ENCODE data around the gene GLDC. TPM values are rescaled to one million over a fixed set of nuclear protein-coding genes. Genes with fewer than 3 reads are reported as not detected.

GLDC gene
- total RNA-seq, 4 donors from 2014 or later = 0.17 to 2.5 TPM; not detected in 2

DNA sequence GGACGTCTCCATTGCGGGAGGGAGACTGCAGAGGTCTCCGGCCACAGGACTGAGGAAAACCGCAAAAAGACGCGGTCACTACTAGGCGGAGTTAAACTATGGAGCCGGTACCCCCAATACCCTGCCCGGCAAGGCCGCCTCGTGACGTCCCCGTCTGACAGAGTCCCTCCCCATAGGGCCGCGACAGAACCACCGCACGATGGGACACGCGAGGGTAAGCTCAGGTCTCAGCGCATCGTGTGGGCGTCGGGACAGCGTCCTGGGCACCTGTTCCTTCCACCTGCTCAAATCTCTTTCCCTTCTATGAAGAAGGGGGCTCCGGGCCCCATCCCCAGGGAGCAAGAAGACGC is 35.2 kb upstream of the GLDC start:
- WGBS = under 1% methylated on average over 20 of the region's 26 CpGs
- Histone ChIP-seq H3K9me3 (no peaks in the 10 kb centered on the region), H3K4me1 (peaks cover 4 to 21% (median 18%) of the 10 kb centered on the region in 4 donors), H3K27me3 (no peaks in the 10 kb centered on the region), H3K36me3 (no peaks in the 10 kb centered on the region), H3K27ac (replicated peaks in 1 of 4) (peak overlapping the region; percentile 93 to 98 (median 96)), H3K4me3 (peak overlapping the region; percentile 73 to 83 (median 75))
- DNase-seq (ENCODE audit: extremely low spot score) = peak; percentile 92
- intact Hi-C loops (cut with DNase I) = loop anchor here (2.0 kb wide), 1 partner anchor 76 kb away; the partner anchor contains the start of gene KDM4C
- TF ChIP-seq POLR2A (IDR thresholded peaks at IDR 0.05; ENCODE audit: low read depth) (no peak), EP300 (IDR thresholded peaks at IDR 0.05) (no peak), POLR2AphosphoS5 (IDR thresholded peaks at IDR 0.05) (no peak)
- TF ChIP-seq, protein P1, sequence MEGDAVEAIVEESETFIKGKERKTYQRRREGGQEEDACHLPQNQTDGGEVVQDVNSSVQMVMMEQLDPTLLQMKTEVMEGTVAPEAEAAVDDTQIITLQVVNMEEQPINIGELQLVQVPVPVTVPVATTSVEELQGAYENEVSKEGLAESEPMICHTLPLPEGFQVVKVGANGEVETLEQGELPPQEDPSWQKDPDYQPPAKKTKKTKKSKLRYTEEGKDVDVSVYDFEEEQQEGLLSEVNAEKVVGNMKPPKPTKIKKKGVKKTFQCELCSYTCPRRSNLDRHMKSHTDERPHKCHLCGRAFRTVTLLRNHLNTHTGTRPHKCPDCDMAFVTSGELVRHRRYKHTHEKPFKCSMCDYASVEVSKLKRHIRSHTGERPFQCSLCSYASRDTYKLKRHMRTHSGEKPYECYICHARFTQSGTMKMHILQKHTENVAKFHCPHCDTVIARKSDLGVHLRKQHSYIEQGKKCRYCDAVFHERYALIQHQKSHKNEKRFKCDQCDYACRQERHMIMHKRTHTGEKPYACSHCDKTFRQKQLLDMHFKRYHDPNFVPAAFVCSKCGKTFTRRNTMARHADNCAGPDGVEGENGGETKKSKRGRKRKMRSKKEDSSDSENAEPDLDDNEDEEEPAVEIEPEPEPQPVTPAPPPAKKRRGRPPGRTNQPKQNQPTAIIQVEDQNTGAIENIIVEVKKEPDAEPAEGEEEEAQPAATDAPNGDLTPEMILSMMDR (IDR thresholded peaks at IDR 0.05) = no peak

DNA sequence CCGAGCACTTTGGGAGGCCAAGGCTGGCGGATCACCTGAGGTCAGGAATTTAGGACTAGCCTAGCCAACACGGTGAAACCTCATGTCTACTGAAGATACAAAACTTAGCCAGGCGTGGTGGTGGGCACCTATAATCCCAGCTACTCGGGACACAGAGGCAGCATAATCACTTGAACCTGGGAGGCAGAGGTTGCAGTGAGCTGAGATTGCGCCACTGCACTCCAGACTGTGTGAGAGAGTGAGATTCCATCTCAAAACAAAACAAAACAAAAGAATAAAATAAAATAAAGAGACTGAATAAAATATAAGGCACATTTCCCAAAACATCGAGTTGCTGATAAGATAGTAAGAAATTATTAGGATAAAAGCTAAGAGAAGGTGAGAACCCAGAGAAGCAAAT is 32.3 kb upstream of the GLDC start:
- H3K27ac ChIP-seq (replicated peaks in 1 of 4) = no peak overlapping the region
- TF ChIP-seq POLR2A (IDR thresholded peaks at IDR 0.05; ENCODE audit: low read depth) (no peak), EP300 (IDR thresholded peaks at IDR 0.05) (no peak), POLR2AphosphoS5 (IDR thresholded peaks at IDR 0.05) (no peak)
- TF ChIP-seq, protein P1 (IDR thresholded peaks at IDR 0.05) = no peak
- intact Hi-C loops (cut with DNase I) = no loop called here
- H3K4me1 ChIP-seq = peaks cover 4 to 19% (median 14%) of the 10 kb centered on the region in 4 donors
- no peaks in the 10 kb centered on the region for H3K36me3 ChIP-seq
- 88% methylated on average over 7 of the region's 7 CpGs for WGBS
- no peaks in the 10 kb centered on the region for H3K27me3 ChIP-seq
- H3K9me3 ChIP-seq = no peaks in the 10 kb centered on the region
- no peak for DNase-seq (ENCODE audit: extremely low spot score)
- no peak overlapping the region for H3K4me3 ChIP-seq

DNA sequence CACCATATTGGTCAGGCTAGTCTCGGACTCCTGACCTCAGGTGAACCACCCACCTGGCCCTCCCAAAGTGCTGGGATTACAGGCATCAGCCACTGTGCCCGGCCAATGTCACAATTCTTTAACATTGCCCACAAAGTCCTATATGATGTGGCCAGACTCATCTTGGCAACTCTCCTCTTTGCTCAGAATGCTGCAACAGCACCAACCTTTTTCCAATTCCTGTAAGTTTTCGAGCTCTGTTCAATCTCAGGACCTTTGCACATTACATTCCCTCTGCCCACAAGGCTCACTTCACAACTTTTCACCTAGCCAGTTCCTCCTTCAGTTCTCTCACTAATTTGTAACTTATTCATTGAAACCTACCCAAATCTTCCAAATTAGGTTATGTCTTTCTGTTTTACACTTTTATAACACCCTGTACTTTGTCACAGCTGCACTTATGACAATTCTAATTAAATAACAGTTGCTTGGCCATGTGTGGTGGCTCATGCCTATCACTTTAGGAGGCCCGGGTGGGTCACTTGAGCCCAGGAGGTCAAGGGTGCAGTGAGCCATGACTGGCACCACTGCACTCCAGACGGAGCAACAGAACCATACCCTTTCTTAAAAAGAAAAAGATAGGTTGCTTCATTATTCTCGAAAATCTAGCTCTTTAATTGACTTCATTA is 30.9 kb upstream of the GLDC start:
- Histone ChIP-seq H3K27me3 (no peaks in the 10 kb centered on the region), H3K36me3 (no peaks in the 10 kb centered on the region), H3K9me3 (no peaks in the 10 kb centered on the region), H3K4me1 (peaks cover 0 to 9% (median 5%) of the 10 kb centered on the region in 4 donors), H3K4me3 (no peak overlapping the region), H3K27ac (replicated peaks in 1 of 4) (no peak overlapping the region)
- DNase-seq (ENCODE audit: extremely low spot score) = no peak
- intact Hi-C loops (cut with DNase I) = no loop called here
- WGBS = 93% methylated on average over 6 of the region's 6 CpGs
- TF ChIP-seq POLR2A (IDR thresholded peaks at IDR 0.05; ENCODE audit: low read depth) (no peak), POLR2AphosphoS5 (IDR thresholded peaks at IDR 0.05) (no peak), EP300 (IDR thresholded peaks at IDR 0.05) (no peak)
- TF ChIP-seq, protein P1 (IDR thresholded peaks at IDR 0.05) = no peak

DNA sequence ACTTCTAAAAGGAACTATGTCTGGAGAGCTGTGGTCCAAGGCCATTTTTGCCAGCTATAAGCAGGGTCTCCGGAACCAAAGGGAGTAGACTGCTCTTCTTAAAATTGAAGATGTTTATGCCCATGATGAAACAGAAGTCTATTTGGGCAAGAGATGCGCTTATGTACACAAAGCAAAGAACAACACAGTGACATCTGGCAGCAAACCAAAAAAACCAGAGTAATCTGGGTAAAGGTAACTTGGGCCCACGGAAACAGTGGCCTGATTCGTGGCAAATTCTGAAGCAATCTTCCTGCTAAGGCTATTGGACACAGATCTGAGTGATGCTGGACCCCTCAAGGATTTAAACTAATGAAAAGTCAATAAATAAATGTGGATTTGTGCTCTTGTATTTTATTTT is 29.7 kb upstream of the GLDC start:
- H3K36me3 ChIP-seq = no peaks in the 10 kb centered on the region
- TF ChIP-seq POLR2AphosphoS5 (IDR thresholded peaks at IDR 0.05) = no peak
- no peak for TF ChIP-seq EP300 (IDR thresholded peaks at IDR 0.05)
- TF ChIP-seq, protein P1 (IDR thresholded peaks at IDR 0.05) = no peak
- no peak for TF ChIP-seq POLR2A (IDR thresholded peaks at IDR 0.05; ENCODE audit: low read depth)
- H3K4me3 ChIP-seq = no peak overlapping the region
- intact Hi-C loops (cut with DNase I) = no loop called here
- peaks cover 0 to 4% (median 0%) of the 10 kb centered on the region in 4 donors for H3K4me1 ChIP-seq
- no peak overlapping the region for H3K27ac ChIP-seq (replicated peaks in 1 of 4)
- no peaks in the 10 kb centered on the region for H3K27me3 ChIP-seq
- WGBS = 76% methylated on average over 4 of the region's 4 CpGs
- no peak for DNase-seq (ENCODE audit: extremely low spot score)
- H3K9me3 ChIP-seq = no peaks in the 10 kb centered on the region
